Keratinocyte (primary cell): Measurements from ENCODE around the gene FOXP2. TPM values are rescaled to one million over a fixed set of nuclear protein-coding genes. Genes with fewer than 3 reads are reported as not detected.

Experiments used
- DNase-seq: peaks from one replicate; pipeline ENCODE4 v3.0.0-alpha.2; 2011; ENCODE audit warnings: low read depth, missing footprints, low spot score
- FAIRE-seq: peaks from 2 replicates; lab custom pipeline; 2011; peaks lifted over from hg19 to GRCh38; lab: Jason Lieb, UNC
- H2AFZ ChIP-seq: 2 replicates; pipeline ENCODE4 v1.6.0; 2012; ENCODE audit warnings: low read length, control low read depth, inconsistent platforms; ENCODE audit not compliant: control insufficient read depth
- H3K27ac ChIP-seq: 2 replicates; pipeline ENCODE4 v1.5.1; 2011; ENCODE audit warnings: low read length; ENCODE audit not compliant: control insufficient read depth, insufficient read depth
- H3K27me3 ChIP-seq: 3 replicates; pipeline ENCODE4 v1.6.0; 2011; ENCODE audit warnings: low read length; ENCODE audit not compliant: control insufficient read depth, insufficient read depth; ENCODE audit errors: extremely low read depth
- H3K36me3 ChIP-seq, 2 experiments: 2 replicates in 1 of 2; 3 replicates in 1 of 2; pipeline ENCODE4 v1.5.1; 2011; ENCODE audit warnings: low read length in 2 of 2, mild to moderate bottlenecking in 1 of 2; ENCODE audit not compliant: control insufficient read depth in 2 of 2, insufficient read depth in 2 of 2; ENCODE audit errors: extremely low read depth in 1 of 2
- H3K4me1 ChIP-seq: 3 replicates; pipeline ENCODE4 v1.5.1; 2011; ENCODE audit warnings: low read length; ENCODE audit not compliant: control insufficient read depth, insufficient read depth; ENCODE audit errors: extremely low read depth
- H3K4me2 ChIP-seq: 3 replicates; pipeline ENCODE4 v1.6.0; 2011; ENCODE audit warnings: low read depth, low read length; ENCODE audit not compliant: control insufficient read depth, insufficient read depth; ENCODE audit errors: extremely low read depth
- H3K4me3 ChIP-seq, 3 experiments: fragments of 200-600 bp in 1 of 3; sonication (generic) in 1 of 3; 2 replicates in 2 of 3; 3 replicates in 1 of 3; pipeline ENCODE4 v1.5.1; 2011 to 2016; ENCODE audit warnings: low read length in 3 of 3, mild to moderate bottlenecking in 3 of 3, control low read depth in 2 of 3, inconsistent platforms in 1 of 3, low read depth in 1 of 3, mixed read lengths in 1 of 3, mixed run types in 1 of 3, moderate library complexity in 1 of 3; ENCODE audit not compliant: control insufficient read depth in 2 of 3, insufficient read depth in 2 of 3; ENCODE audit errors: extremely low read depth in 1 of 3
- H3K79me2 ChIP-seq: 2 replicates; pipeline ENCODE4 v1.6.0; 2012; ENCODE audit warnings: low read length; ENCODE audit not compliant: control insufficient read depth, insufficient read depth
- H3K9ac ChIP-seq: 3 replicates; pipeline ENCODE4 v1.6.0; 2011; ENCODE audit warnings: low read length; ENCODE audit not compliant: control insufficient read depth, insufficient read depth; ENCODE audit errors: extremely low read depth
- H3K9me1 ChIP-seq: 3 replicates; pipeline ENCODE4 v1.6.0; 2011; ENCODE audit warnings: low read length; ENCODE audit not compliant: control insufficient read depth, insufficient read depth; ENCODE audit errors: extremely low read depth
- H3K9me3 ChIP-seq: 2 replicates; pipeline ENCODE4 v1.5.1; 2012; ENCODE audit warnings: low read depth, low read length; ENCODE audit not compliant: control insufficient read depth
- H4K20me1 ChIP-seq: 3 replicates; pipeline ENCODE4 v1.6.0; 2011; ENCODE audit warnings: low read length; ENCODE audit not compliant: control insufficient read depth, insufficient read depth; ENCODE audit errors: extremely low read depth
- CTCF ChIP-seq, 3 experiments: IDR thresholded peaks in 1 of 3; conservative IDR thresholded peaks in 1 of 3; optimal IDR thresholded peaks in 1 of 3; 2 replicates in 2 of 3; 3 replicates in 1 of 3; pipeline versions ENCODE3 to v1.5.1; 2011; ENCODE audit warnings: low read length in 3 of 3, mild to moderate bottlenecking in 3 of 3, moderate library complexity in 2 of 3, control low read depth in 1 of 3, inconsistent platforms in 1 of 3; ENCODE audit not compliant: insufficient read depth in 2 of 3; ENCODE audit errors: extremely low read depth in 1 of 3
- EZH2 ChIP-seq: IDR thresholded peaks from one replicate; pipeline ENCODE4 v1.6.1; 2012; ENCODE audit warnings: inconsistent platforms, mild to moderate bottlenecking, low read length, moderate library complexity
- dilution Hi-C: fragments of 300-500 bp; cut with MboI; formaldehyde crosslinking; loops from one replicate; pipeline ENCODE4 v1.7.0; 2020; ENCODE audit warnings: low sequenced_read_pairs; ENCODE audit not compliant: extremely low pct_ligation_motif_present
- polyA minus RNA-seq, 3 experiments: library from RNA; depleted of rRNA, polyadenylated mRNA; stranded (reverse); fragments of >200 nt; gene quantifications; 1 replicate in 1 of 3; 2 replicates in 1 of 3; 3 replicates in 1 of 3; pipeline ENCODE4 v1.2.3, GENCODE V29; 2011
- polyA plus RNA-seq, 5 experiments: library from polyadenylated mRNA; depleted of rRNA in 3 of 5; stranded (reverse) in 3 of 5; stranded (forward) in 1 of 5; unstranded in 1 of 5; fragments of >200 nt; gene quantifications; 1 replicate in 1 of 5; 2 replicates in 3 of 5; 3 replicates in 1 of 5; pipeline versions ENCODE4 v1.2.1 to v1.2.3, GENCODE V29; 2011 to 2012; ENCODE audit warnings: missing spikeins in 2 of 5, low read depth in 1 of 5, low replicate concordance in 1 of 5

The FOXP2 gene
- polyA plus RNA-seq: 0.85 to 1.4 TPM (median 0.98 TPM) in 3 replicates
- 1.2 TPM for polyA plus RNA-seq (2011; ENCODE audit: low read depth)
- 0.60 TPM in 2 replicates for polyA plus RNA-seq (2011; cell fraction: cytosol; rRNA removed)
- 1.2 and 1.3 TPM in 2 replicates for polyA plus RNA-seq (2011; cell fraction: nucleus; rRNA removed)
- 0.34 and 2.0 TPM in 2 replicates for polyA plus RNA-seq (2012; ENCODE audit: low replicate concordance)
- polyA minus RNA-seq: 2.4 to 5.7 TPM (median 3.2 TPM) in 3 replicates
- not detected for polyA minus RNA-seq (2011; cell fraction: cytosol; rRNA and poly(A)+ RNA removed)
- polyA minus RNA-seq (2011; cell fraction: nucleus; rRNA and poly(A)+ RNA removed): 3.6 and 4.7 TPM in 2 replicates

- Histone ChIP-seq H4K20me1 (no peaks in the 10 kb centered on the region), H3K9me1 (no peaks in the 10 kb centered on the region), H3K4me2 (peak within 1 kb of the TSS; percentile 74), H3K27me3 (no peaks in the 10 kb centered on the region), H3K9ac (peak within 1 kb of the TSS; percentile 54), H3K79me2 (no peaks in the 10 kb centered on the region), H3K4me3 (peak within 1 kb of the TSS; percentile 20 to 67 (median 43)), H3K9me3 (no peaks in the 10 kb centered on the region), H3K27ac (peak within 1 kb of the TSS; percentile 45), H2AFZ (peak within 1 kb of the TSS; percentile 80), H3K4me1 (peaks cover 33% of the 10 kb centered on the region), H3K36me3 (no peaks in the 10 kb centered on the region)
- dilution Hi-C loops: no loop called here
- FAIRE-seq: no peak
- no peak for DNase-seq
- TF ChIP-seq CTCF (optimal IDR thresholded peaks at IDR 0.05 in 1 of 3, IDR thresholded peaks at IDR 0.05 in 1 of 3, conservative IDR thresholded peaks at IDR 0.05 in 1 of 3; ENCODE audit: extremely low read depth in 1 of 3, insufficient read depth in 2 of 3, low read length in 3 of 3) (no peak), EZH2 (no peak)
Observed at GRCh38 chr7:114414156-114415063, at the start of gene FOXP2. Gene FOXP2 (plus strand): TSS chr7:114414815. CDS start chr7:114426512, 11,697 bp downstream.

DNA sequence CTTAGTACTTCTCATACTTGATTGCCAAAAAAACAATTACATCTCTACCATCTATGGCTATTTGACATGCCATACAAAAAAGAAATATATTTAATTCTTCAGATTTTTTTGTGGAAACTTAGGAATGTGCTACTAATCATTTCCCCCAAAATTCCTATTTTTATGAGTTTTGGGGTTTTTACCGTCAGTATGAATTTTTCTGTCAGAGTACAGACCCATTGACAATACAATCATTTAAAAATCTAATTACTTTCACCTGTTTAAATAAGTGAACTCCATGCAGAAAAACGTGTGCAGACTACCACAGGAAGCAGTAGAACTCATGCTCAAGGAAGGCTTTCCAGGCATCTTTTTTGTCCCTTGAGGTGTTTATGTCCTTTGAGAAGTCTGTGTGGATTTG is 48.8 kb upstream of the FOXP2 start:
- no peaks in the 10 kb centered on the region for H3K27me3 ChIP-seq
- no peak overlapping the region for H3K9ac ChIP-seq
- H3K79me2 ChIP-seq: no peaks in the 10 kb centered on the region
- FAIRE-seq (no peak), DNase-seq (no peak)
- dilution Hi-C loops: no loop called here
- no peak for TF ChIP-seq EZH2
- no peak for TF ChIP-seq CTCF (optimal IDR thresholded peaks at IDR 0.05 in 1 of 3, IDR thresholded peaks at IDR 0.05 in 1 of 3, conservative IDR thresholded peaks at IDR 0.05 in 1 of 3; ENCODE audit: extremely low read depth in 1 of 3, insufficient read depth in 2 of 3, low read length in 3 of 3)
- no peak overlapping the region for H3K27ac ChIP-seq
- H2AFZ ChIP-seq: no peak overlapping the region
- H3K4me3 ChIP-seq: no peak overlapping the region
- no peak overlapping the region for H3K4me2 ChIP-seq
- H3K9me1 ChIP-seq: no peaks in the 10 kb centered on the region
- no peaks in the 10 kb centered on the region for H3K4me1 ChIP-seq
- H3K9me3 ChIP-seq: no peaks in the 10 kb centered on the region
- H4K20me1 ChIP-seq: no peaks in the 10 kb centered on the region
- H3K36me3 ChIP-seq: no peaks in the 10 kb centered on the region
